Measurements from ENCODE around the gene ACAD8. TPM values are rescaled to one million over a fixed set of nuclear protein-coding genes. Genes with fewer than 3 reads are reported as not detected.
A peak's percentile ranks its signal among the peaks of the same experiment; 100 is the strongest.
"Not testable (repeated sequence)": the region's sequence is repeated elsewhere in the genome, so short reads cannot be mapped to it uniquely, and the experiment has no call there.

The ACAD8 gene
- total RNA-seq, 1 donor from 2014 or later, result 27.3 TPM

- Mint-ChIP-seq H3K36me3 (ENCODE audit: low read depth) (peaks cover 60% of the 10 kb centered on the region), H3K27ac (no peak overlapping the region), H3K27me3 (ENCODE audit: low read depth) (no peaks in the 10 kb centered on the region), H3K4me3 (ENCODE audit: low read depth) (no peak overlapping the region), H3K9me3 (no peaks in the 10 kb centered on the region), H3K4me1 (ENCODE audit: low read depth) (peaks cover 12% of the 10 kb centered on the region)
- no peak for DNase-seq (ENCODE audit: low spot score)
- intact Hi-C loops (cut with micrococcal nuclease), result no loop called here
Measured at GRCh38 chr11:134246100-134246499, 7.3 kb upstream of the ACAD8 start.

GRCh38 chr11:134246678-134247077 lies 6.7 kb upstream of the ACAD8 start:
- Mint-ChIP-seq H3K27ac (no peak overlapping the region), H3K4me3 (ENCODE audit: low read depth) (no peak overlapping the region), H3K9me3 (no peaks in the 10 kb centered on the region), H3K4me1 (ENCODE audit: low read depth) (peaks cover 13% of the 10 kb centered on the region), H3K27me3 (ENCODE audit: low read depth) (no peaks in the 10 kb centered on the region), H3K36me3 (ENCODE audit: low read depth) (peaks cover 62% of the 10 kb centered on the region)
- DNase-seq (ENCODE audit: low spot score), result no peak
- intact Hi-C loops (cut with micrococcal nuclease), result no loop called here

- DNase-seq (ENCODE audit: low spot score), result no peak
- Mint-ChIP-seq H3K27ac (peak overlapping the region; percentile 38), H3K4me1 (ENCODE audit: low read depth) (peaks cover 23% of the 10 kb centered on the region), H3K9me3 (no peaks in the 10 kb centered on the region), H3K27me3 (ENCODE audit: low read depth) (no peaks in the 10 kb centered on the region), H3K36me3 (ENCODE audit: low read depth) (peaks cover 45% of the 10 kb centered on the region), H3K4me3 (ENCODE audit: low read depth) (no peak overlapping the region)
- intact Hi-C loops (cut with micrococcal nuclease), result no loop called here
Measured at GRCh38 chr11:134248910-134249480, 4.4 kb upstream of the ACAD8 start.

GRCh38 chr11:134250246-134250645 lies 3.1 kb upstream of the ACAD8 start:
- H3K4me1 Mint-ChIP-seq (ENCODE audit: low read depth), result peaks cover 31% of the 10 kb centered on the region
- intact Hi-C loops (cut with micrococcal nuclease), result loop anchor here (10.0 kb wide), 1 partner anchor 45 kb away; no protein-coding TSS in a partner anchor
- no peak for DNase-seq (ENCODE audit: low spot score)
- H3K27ac Mint-ChIP-seq, result no peak overlapping the region
- H3K9me3 Mint-ChIP-seq, result no peaks in the 10 kb centered on the region
- H3K36me3 Mint-ChIP-seq (ENCODE audit: low read depth), result peaks cover 36% of the 10 kb centered on the region
- no peaks in the 10 kb centered on the region for H3K27me3 Mint-ChIP-seq (ENCODE audit: low read depth)
- H3K4me3 Mint-ChIP-seq (ENCODE audit: low read depth), result no peak overlapping the region

GRCh38 chr11:134250675-134251074 lies 2.7 kb upstream of the ACAD8 start:
- no peak for DNase-seq (ENCODE audit: low spot score)
- intact Hi-C loops (cut with micrococcal nuclease), result loop anchor here (10.0 kb wide), 1 partner anchor 46 kb away; no protein-coding TSS in a partner anchor
- no peak overlapping the region for H3K4me3 Mint-ChIP-seq (ENCODE audit: low read depth)
- peaks cover 36% of the 10 kb centered on the region for H3K36me3 Mint-ChIP-seq (ENCODE audit: low read depth)
- peaks cover 31% of the 10 kb centered on the region for H3K4me1 Mint-ChIP-seq (ENCODE audit: low read depth)
- H3K27me3 Mint-ChIP-seq (ENCODE audit: low read depth), result no peaks in the 10 kb centered on the region
- no peaks in the 10 kb centered on the region for H3K9me3 Mint-ChIP-seq
- no peak overlapping the region for H3K27ac Mint-ChIP-seq

GRCh38 chr11:134252346-134253187 lies 801 bp upstream of the ACAD8 start:
- Mint-ChIP-seq H3K4me3 (ENCODE audit: low read depth) (peak overlapping the region; percentile 99), H3K27me3 (ENCODE audit: low read depth) (no peaks in the 10 kb centered on the region), H3K9me3 (no peaks in the 10 kb centered on the region), H3K36me3 (ENCODE audit: low read depth) (peaks cover 28% of the 10 kb centered on the region), H3K27ac (peak overlapping the region; percentile 85), H3K4me1 (ENCODE audit: low read depth) (peaks cover 31% of the 10 kb centered on the region)
- peak; percentile 30 for DNase-seq (ENCODE audit: low spot score)
- intact Hi-C loops (cut with micrococcal nuclease), result loop anchor here (1.0 to 10.0 kb wide), 4 partner anchors 23 to 79 kb away; partner anchors contain the start of genes GLB1L2 and VPS26B

- no peak for DNase-seq (ENCODE audit: low spot score)
- peaks cover 22% of the 10 kb centered on the region for H3K4me1 Mint-ChIP-seq (ENCODE audit: low read depth)
- H3K27me3 Mint-ChIP-seq (ENCODE audit: low read depth), result no peaks in the 10 kb centered on the region
- H3K9me3 Mint-ChIP-seq, result no peaks in the 10 kb centered on the region
- H3K36me3 Mint-ChIP-seq (ENCODE audit: low read depth), result peaks cover 29% of the 10 kb centered on the region
- H3K4me3 Mint-ChIP-seq (ENCODE audit: low read depth), result peak overlapping the region; percentile 99
- intact Hi-C loops (cut with micrococcal nuclease), result loop anchor here (10.0 kb wide), 1 partner anchor 50 kb away; no protein-coding TSS in a partner anchor
- no peak overlapping the region for H3K27ac Mint-ChIP-seq
Measured at GRCh38 chr11:134254433-134255183, 1.2 kb downstream of the ACAD8 start.

GRCh38 chr11:134255184-134255561 lies 1.8 kb downstream of the ACAD8 start:
- intact Hi-C loops (cut with micrococcal nuclease), result loop anchor here (10.0 kb wide), 1 partner anchor 50 kb away; no protein-coding TSS in a partner anchor
- H3K27me3 Mint-ChIP-seq (ENCODE audit: low read depth); H3K9me3 Mint-ChIP-seq; DNase-seq (ENCODE audit: low spot score); H3K4me3 Mint-ChIP-seq (ENCODE audit: low read depth); H3K27ac Mint-ChIP-seq: not testable (repeated sequence)
- H3K36me3 Mint-ChIP-seq (ENCODE audit: low read depth), result peaks cover 30% of the 10 kb centered on the region
- H3K4me1 Mint-ChIP-seq (ENCODE audit: low read depth), result peaks cover 27% of the 10 kb centered on the region

- intact Hi-C loops (cut with micrococcal nuclease), result loop anchor here (10.0 kb wide), 1 partner anchor 52 kb away; no protein-coding TSS in a partner anchor
- no peaks in the 10 kb centered on the region for H3K27me3 Mint-ChIP-seq (ENCODE audit: low read depth)
- H3K4me1 Mint-ChIP-seq (ENCODE audit: low read depth), result peaks cover 34% of the 10 kb centered on the region
- H3K4me3 Mint-ChIP-seq (ENCODE audit: low read depth), result no peak overlapping the region
- no peak for DNase-seq (ENCODE audit: low spot score)
- no peak overlapping the region for H3K27ac Mint-ChIP-seq
- H3K36me3 Mint-ChIP-seq (ENCODE audit: low read depth), result peaks cover 35% of the 10 kb centered on the region
- no peaks in the 10 kb centered on the region for H3K9me3 Mint-ChIP-seq
Measured at GRCh38 chr11:134257101-134257500, 3.7 kb downstream of the ACAD8 start.

- Mint-ChIP-seq H3K4me1 (ENCODE audit: low read depth) (peaks cover 29% of the 10 kb centered on the region), H3K27ac (no peak overlapping the region), H3K4me3 (ENCODE audit: low read depth) (no peak overlapping the region), H3K27me3 (ENCODE audit: low read depth) (no peaks in the 10 kb centered on the region), H3K9me3 (no peaks in the 10 kb centered on the region), H3K36me3 (ENCODE audit: low read depth) (peaks cover 41% of the 10 kb centered on the region)
- intact Hi-C loops (cut with micrococcal nuclease), result loop anchor here (10.0 kb wide), 1 partner anchor 54 kb away; no protein-coding TSS in a partner anchor
- DNase-seq (ENCODE audit: low spot score), result no peak
Measured at GRCh38 chr11:134258577-134258976, 5.2 kb downstream of the ACAD8 start.

GRCh38 chr11:134260503-134260902 lies 7.1 kb downstream of the ACAD8 start:
- H3K27ac Mint-ChIP-seq, result peak overlapping the region; percentile 40
- DNase-seq (ENCODE audit: low spot score), result no peak
- no peak overlapping the region for H3K4me3 Mint-ChIP-seq (ENCODE audit: low read depth)
- H3K36me3 Mint-ChIP-seq (ENCODE audit: low read depth), result peaks cover 46% of the 10 kb centered on the region
- no peaks in the 10 kb centered on the region for H3K9me3 Mint-ChIP-seq
- no peaks in the 10 kb centered on the region for H3K27me3 Mint-ChIP-seq (ENCODE audit: low read depth)
- intact Hi-C loops (cut with micrococcal nuclease), result no loop called here
- H3K4me1 Mint-ChIP-seq (ENCODE audit: low read depth), result peaks cover 23% of the 10 kb centered on the region

- no peaks in the 10 kb centered on the region for H3K9me3 Mint-ChIP-seq
Measured at GRCh38 chr11:134260983-134261382, 7.6 kb downstream of the ACAD8 start.

More at GRCh38 chr11:134260983-134261382, 7.6 kb downstream of the ACAD8 start:
- intact Hi-C loops (cut with micrococcal nuclease), result no loop called here
- Mint-ChIP-seq H3K4me3 (ENCODE audit: low read depth) (no peak overlapping the region), H3K36me3 (ENCODE audit: low read depth) (peaks cover 46% of the 10 kb centered on the region), H3K27me3 (ENCODE audit: low read depth) (no peaks in the 10 kb centered on the region), H3K4me1 (ENCODE audit: low read depth) (peaks cover 23% of the 10 kb centered on the region), H3K27ac (no peak overlapping the region)
- no peak for DNase-seq (ENCODE audit: low spot score)

All from activated T-helper 2 cell treated with anti-CD3 and anti-CD28 coated beads, Interferon-gamma antibody, Interleukin-2, Interleukin-4, amounts not matched to agents 10 μg/mL and 5 μg/mL and 100 μg/mL, durations not matched to agents 14 hours and 24 hours and 36 hours (primary cell).